ENCODE data around the gene PRRT3.

DNA sequence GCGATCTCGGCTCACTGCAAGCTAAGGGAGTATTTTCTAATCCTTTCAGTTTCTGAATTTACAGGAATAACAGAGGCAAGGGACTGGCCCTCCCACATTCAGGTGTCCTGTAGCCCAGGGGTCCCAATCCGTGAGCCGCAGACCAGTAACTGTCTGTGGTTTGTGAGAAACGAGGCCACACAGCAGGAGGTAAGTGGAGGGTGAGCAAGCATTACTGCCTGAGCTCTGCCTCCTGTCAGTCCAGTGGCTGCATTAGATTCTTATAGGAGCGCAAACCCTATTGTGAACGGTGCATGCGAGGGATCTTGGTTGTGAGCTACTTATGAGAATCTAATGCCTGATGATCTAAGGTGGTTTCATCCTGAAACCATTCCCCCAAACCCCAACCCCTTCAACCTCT is 40.3 kb downstream of the PRRT3 start:
- TF ChIP-seq, protein P1, sequence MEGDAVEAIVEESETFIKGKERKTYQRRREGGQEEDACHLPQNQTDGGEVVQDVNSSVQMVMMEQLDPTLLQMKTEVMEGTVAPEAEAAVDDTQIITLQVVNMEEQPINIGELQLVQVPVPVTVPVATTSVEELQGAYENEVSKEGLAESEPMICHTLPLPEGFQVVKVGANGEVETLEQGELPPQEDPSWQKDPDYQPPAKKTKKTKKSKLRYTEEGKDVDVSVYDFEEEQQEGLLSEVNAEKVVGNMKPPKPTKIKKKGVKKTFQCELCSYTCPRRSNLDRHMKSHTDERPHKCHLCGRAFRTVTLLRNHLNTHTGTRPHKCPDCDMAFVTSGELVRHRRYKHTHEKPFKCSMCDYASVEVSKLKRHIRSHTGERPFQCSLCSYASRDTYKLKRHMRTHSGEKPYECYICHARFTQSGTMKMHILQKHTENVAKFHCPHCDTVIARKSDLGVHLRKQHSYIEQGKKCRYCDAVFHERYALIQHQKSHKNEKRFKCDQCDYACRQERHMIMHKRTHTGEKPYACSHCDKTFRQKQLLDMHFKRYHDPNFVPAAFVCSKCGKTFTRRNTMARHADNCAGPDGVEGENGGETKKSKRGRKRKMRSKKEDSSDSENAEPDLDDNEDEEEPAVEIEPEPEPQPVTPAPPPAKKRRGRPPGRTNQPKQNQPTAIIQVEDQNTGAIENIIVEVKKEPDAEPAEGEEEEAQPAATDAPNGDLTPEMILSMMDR (conservative IDR thresholded peaks at IDR 0.05; ENCODE audit: low read depth, low read length) = no peak
- no peak for TF ChIP-seq EZH2 (IDR thresholded peaks at IDR 0.05; ENCODE audit: low read length, unreplicated experiment)
